SK-N-SH treated with all-trans-retinoic acid at 6 μM for 48 hours (cell line): Measurements from ENCODE around the gene MYH15.

ENCODE experiments used
- ATAC-seq: fragments of 200-7000 bp; cut with Tn5 transposase; 3 replicates; pipeline ENCODE4 v1.9.1; 2020; ENCODE audit warnings: mild to moderate bottlenecking, moderate library complexity
- ARNTL ChIP-seq: fragments of 450-650 bp; formaldehyde crosslinking; IDR thresholded peaks from 2 replicates; pipeline ENCODE4 v1.5.0; 2020; ENCODE audit warnings: low read depth, mild to moderate bottlenecking, moderate library complexity, borderline replicate concordance
- CREB5 ChIP-seq: fragments of 250-450 bp; sonication (Bioruptor Pico); IDR thresholded peaks from 2 replicates; pipeline ENCODE4 v1.5.1; 2020; ENCODE audit warnings: low read depth, mild to moderate bottlenecking, moderate library complexity
- CSDC2 ChIP-seq: fragments of 250-450 bp; sonication (Bioruptor Pico); IDR thresholded peaks from 2 replicates; pipeline ENCODE4 v1.5.0; 2020; ENCODE audit warnings: mild to moderate bottlenecking, moderate library complexity
- ESRRG ChIP-seq: fragments of 250-450 bp; sonication (Bioruptor Pico); IDR thresholded peaks from 2 replicates; pipeline ENCODE4 v1.6.1; 2021; ENCODE audit warnings: mild to moderate bottlenecking
- ISL1 ChIP-seq: fragments of 250-450 bp; sonication (Bioruptor Pico); IDR thresholded peaks from 2 replicates; pipeline ENCODE4 v2.1.2; 2022; ENCODE audit warnings: mild to moderate bottlenecking, moderate library complexity
- OSR1 ChIP-seq: fragments of 250-450 bp; sonication (Bioruptor Pico); IDR thresholded peaks from 2 replicates; pipeline ENCODE4 v1.8.0; 2022; ENCODE audit warnings: moderate library complexity, mild to moderate bottlenecking, inconsistent platforms
- PATZ1 ChIP-seq: fragments of 250-450 bp; sonication (Bioruptor Pico); IDR thresholded peaks from 2 replicates; pipeline ENCODE4 v1.8.0; 2020; ENCODE audit warnings: mild to moderate bottlenecking, moderate library complexity, borderline replicate concordance
- POU6F1 ChIP-seq: fragments of 250-450 bp; sonication (Bioruptor Pico); IDR thresholded peaks from 2 replicates; pipeline ENCODE4 v1.8.0; 2021; ENCODE audit warnings: low read depth, mild to moderate bottlenecking, moderate library complexity, borderline replicate concordance
- PPARA ChIP-seq: fragments of 250-450 bp; sonication (Bioruptor Pico); IDR thresholded peaks from 2 replicates; pipeline ENCODE4 v1.5.0; 2020; ENCODE audit warnings: mild to moderate bottlenecking, borderline replicate concordance
- RARB ChIP-seq: fragments of 250-450 bp; sonication (Bioruptor Pico); IDR thresholded peaks from 2 replicates; pipeline ENCODE4 v1.8.0; 2021; ENCODE audit warnings: mild to moderate bottlenecking, moderate library complexity
- SNAI2 ChIP-seq: fragments of 250-450 bp; sonication (Bioruptor Pico); IDR thresholded peaks from 2 replicates; pipeline ENCODE4 v1.5.0; 2020; ENCODE audit warnings: mild to moderate bottlenecking, moderate library complexity
- TCF4 ChIP-seq: fragments of 250-450 bp; sonication (Bioruptor Pico); IDR thresholded peaks from 2 replicates; pipeline ENCODE4 v1.8.0; 2021; ENCODE audit warnings: mild to moderate bottlenecking, moderate library complexity, borderline replicate concordance
- TOX ChIP-seq: fragments of 250-450 bp; sonication (Bioruptor Pico); IDR thresholded peaks from 2 replicates; pipeline ENCODE4 v1.8.0; 2021; ENCODE audit warnings: mild to moderate bottlenecking, moderate library complexity, borderline replicate concordance
- TSHZ2 ChIP-seq: fragments of 250-450 bp; sonication (Bioruptor Pico); IDR thresholded peaks from 2 replicates; pipeline ENCODE4 v1.5.0; 2020; ENCODE audit warnings: mild to moderate bottlenecking, moderate library complexity
- ZC3H10 ChIP-seq: fragments of 250-450 bp; sonication (Bioruptor Pico); IDR thresholded peaks from 2 replicates; pipeline ENCODE4 v1.5.1; 2021; ENCODE audit warnings: mild to moderate bottlenecking, moderate library complexity
- ZFP30 ChIP-seq: fragments of 450-650 bp; formaldehyde crosslinking; IDR thresholded peaks from 2 replicates; pipeline ENCODE4 v1.5.0; 2022; ENCODE audit warnings: mild to moderate bottlenecking, moderate library complexity
- ZNF565 ChIP-seq: fragments of 450-650 bp; formaldehyde crosslinking; conservative IDR thresholded peaks from 2 replicates; pipeline ENCODE4 v1.5.0; 2020; ENCODE audit warnings: low read depth, mild to moderate bottlenecking, moderate library complexity
- ZNF70 ChIP-seq: fragments of 450-650 bp; formaldehyde crosslinking; IDR thresholded peaks from 2 replicates; pipeline ENCODE4 v1.5.0; 2020; ENCODE audit warnings: mild to moderate bottlenecking, moderate library complexity
- ZNF8 ChIP-seq: fragments of 450-650 bp; formaldehyde crosslinking; IDR thresholded peaks from 2 replicates; pipeline ENCODE4 v1.5.0; 2020; ENCODE audit warnings: mild to moderate bottlenecking, moderate library complexity
- TF ChIP-seq, protein P1 (sequence below): fragments of 250-450 bp; sonication (Bioruptor Pico); IDR thresholded peaks from 2 replicates; pipeline ENCODE4 v1.5.1; 2021; ENCODE audit warnings: mild to moderate bottlenecking, moderate library complexity

The MYH15 gene

DNA sequence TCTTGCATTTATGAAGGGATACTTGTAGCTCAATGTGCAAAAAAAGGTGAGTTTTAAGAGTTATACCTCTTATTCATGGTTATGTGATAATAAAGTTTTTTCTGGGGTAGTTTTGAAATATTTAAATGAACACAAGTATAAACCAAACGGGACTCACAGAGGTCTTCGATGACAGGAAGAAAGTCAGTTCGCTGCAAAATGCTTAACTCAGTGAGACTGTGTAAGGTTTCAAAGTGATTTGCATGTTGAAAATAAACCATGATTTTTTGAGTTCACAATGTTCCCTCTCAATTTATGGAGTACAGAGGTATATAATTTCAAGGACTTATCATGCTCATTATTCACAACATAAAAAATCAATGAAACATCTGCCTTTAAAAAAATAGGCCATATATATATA, 36.3 kb upstream of the MYH15 start:
- ATAC-seq: no peak
- TF ChIP-seq CREB5 (no peak), ZFP30 (CRISPR knock-in tag) (no peak), ARNTL (CRISPR knock-in tag) (no peak), ZNF565 (no peak), ISL1 (CRISPR knock-in tag) (no peak)

- peak; percentile 22; the same call in 1 of the 3 replicates for ATAC-seq
- TF ChIP-seq SNAI2 (CRISPR knock-in tag) (no peak), CREB5 (no peak), OSR1 (CRISPR knock-in tag) (no peak), ZNF565 (no peak), ZC3H10 (no peak), ISL1 (CRISPR knock-in tag) (peak; percentile 84), POU6F1 (CRISPR knock-in tag) (no peak; the same call in 1 of the 2 replicates)
- TF ChIP-seq, protein P1, sequence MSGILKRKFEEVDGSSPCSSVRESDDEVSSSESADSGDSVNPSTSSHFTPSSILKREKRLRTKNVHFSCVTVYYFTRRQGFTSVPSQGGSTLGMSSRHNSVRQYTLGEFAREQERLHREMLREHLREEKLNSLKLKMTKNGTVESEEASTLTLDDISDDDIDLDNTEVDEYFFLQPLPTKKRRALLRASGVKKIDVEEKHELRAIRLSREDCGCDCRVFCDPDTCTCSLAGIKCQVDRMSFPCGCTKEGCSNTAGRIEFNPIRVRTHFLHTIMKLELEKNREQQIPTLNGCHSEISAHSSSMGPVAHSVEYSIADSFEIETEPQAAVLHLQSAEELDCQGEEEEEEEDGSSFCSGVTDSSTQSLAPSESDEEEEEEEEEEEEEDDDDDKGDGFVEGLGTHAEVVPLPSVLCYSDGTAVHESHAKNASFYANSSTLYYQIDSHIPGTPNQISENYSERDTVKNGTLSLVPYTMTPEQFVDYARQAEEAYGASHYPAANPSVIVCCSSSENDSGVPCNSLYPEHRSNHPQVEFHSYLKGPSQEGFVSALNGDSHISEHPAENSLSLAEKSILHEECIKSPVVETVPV (CRISPR knock-in tag): no peak
Measured at GRCh38 chr3:108546247-108546646, 35.9 kb upstream of the MYH15 start.

DNA sequence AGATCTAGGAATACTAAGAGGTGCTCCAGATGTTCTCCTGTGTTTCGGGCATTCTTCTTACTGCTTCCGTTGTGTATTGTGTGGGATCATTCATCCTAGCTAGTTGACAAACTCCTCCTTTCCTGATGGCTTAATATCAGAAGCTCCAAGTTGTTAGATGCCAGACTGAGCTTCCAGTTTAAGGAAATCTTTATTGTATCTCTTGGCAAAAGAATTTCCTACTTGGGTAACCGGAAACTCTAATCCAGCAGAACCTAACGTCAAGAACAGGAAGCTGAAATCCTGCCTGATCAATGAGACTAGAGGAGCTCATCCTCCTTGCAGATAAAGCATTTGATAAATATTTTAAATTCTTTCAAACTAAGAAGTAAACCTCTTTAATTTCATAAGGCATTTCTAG, 27.7 kb upstream of the MYH15 start:
- no peak for ATAC-seq
- TF ChIP-seq PPARA (no peak), ISL1 (CRISPR knock-in tag) (no peak), ZNF70 (CRISPR knock-in tag) (no peak), TOX (CRISPR knock-in tag) (no peak), CSDC2 (CRISPR knock-in tag) (no peak), ZNF8 (CRISPR knock-in tag) (no peak), OSR1 (CRISPR knock-in tag) (no peak), TCF4 (CRISPR knock-in tag) (no peak), TSHZ2 (no peak)
- TF ChIP-seq, all 23 proteins: peak for 0

DNA sequence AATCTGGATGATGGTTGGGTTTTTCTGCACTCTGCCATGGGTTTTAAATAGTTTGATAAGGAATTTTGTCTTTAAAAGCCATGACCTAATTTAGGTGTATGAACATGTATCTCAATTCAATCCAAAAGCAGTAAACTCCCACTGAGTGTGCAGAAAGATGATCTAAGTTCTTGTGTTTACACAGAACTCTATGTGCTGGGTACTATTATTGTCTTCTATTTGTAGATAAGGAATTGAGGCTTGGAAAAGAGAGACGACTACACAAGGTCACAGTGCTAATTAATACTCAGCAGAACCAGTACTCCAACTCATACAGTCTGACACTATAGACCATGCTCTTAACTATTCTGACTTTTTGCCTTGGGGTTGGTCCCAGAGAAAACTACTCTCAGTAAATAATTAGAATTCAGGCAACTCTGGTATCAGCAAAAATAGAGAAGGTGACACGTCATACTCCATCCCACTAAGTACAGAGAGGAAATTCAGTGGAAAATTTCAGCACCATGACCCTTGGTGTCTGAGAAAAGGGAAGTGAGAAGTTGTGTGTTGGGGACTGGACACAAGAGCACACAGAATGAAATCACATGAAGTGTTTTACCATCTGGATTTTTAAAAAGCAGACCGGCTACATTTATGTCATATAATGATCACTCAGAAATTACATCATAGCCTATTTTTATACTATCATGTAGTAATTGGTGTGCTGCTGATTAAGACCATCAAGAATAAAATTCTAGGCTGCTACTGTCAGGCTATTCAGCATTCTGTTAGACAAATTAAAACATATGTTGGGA, 18.3 kb upstream of the MYH15 start:
- no peak for ATAC-seq
- TF ChIP-seq POU6F1 (CRISPR knock-in tag): no peak
- no peak for TF ChIP-seq ZNF565
- TF ChIP-seq PPARA: no peak
- no peak for TF ChIP-seq ZNF8 (CRISPR knock-in tag)
- TF ChIP-seq CREB5: no peak
- no peak for TF ChIP-seq OSR1 (CRISPR knock-in tag)
- no peak for TF ChIP-seq ISL1 (CRISPR knock-in tag)
- TF ChIP-seq ESRRG (CRISPR knock-in tag): no peak
- no peak for TF ChIP-seq ARNTL (CRISPR knock-in tag)
- no peak for TF ChIP-seq ZNF70 (CRISPR knock-in tag)
- TF ChIP-seq PATZ1 (CRISPR knock-in tag): no peak
- no peak for TF ChIP-seq ZFP30 (CRISPR knock-in tag)
- no peak for TF ChIP-seq CSDC2 (CRISPR knock-in tag)
- no peak for TF ChIP-seq RARB (CRISPR knock-in tag)
